Fibroblast of lung (primary cell): ENCODE data around the gene LILRB5. TPM values are rescaled to one million over a fixed set of nuclear protein-coding genes. Genes with fewer than 3 reads are reported as not detected.
"Not testable (repeated sequence)": the region's sequence is repeated elsewhere in the genome, so short reads cannot be mapped to it uniquely, and the experiment has no call there.

ENCODE experiments used
- DNase-seq, 2 donors: peaks; one replicate each; pipeline versions ENCODE4 v3.0.0 to v3.0.0-alpha.2; 2010; ENCODE audit warnings: low read depth in 2 of 2
- H2AFZ ChIP-seq: 2 replicates; pipeline ENCODE4 v1.5.1; 2012; ENCODE audit warnings: low read length, control low read depth, inconsistent platforms
- H3K27ac ChIP-seq: 2 replicates; pipeline ENCODE4 v1.5.1; 2011; ENCODE audit warnings: low read length, control low read depth; ENCODE audit not compliant: insufficient read depth
- H3K27me3 ChIP-seq: 2 replicates; pipeline ENCODE4 v1.5.1; 2011; ENCODE audit warnings: mild to moderate bottlenecking, low read length; ENCODE audit not compliant: control insufficient read depth, insufficient read depth
- H3K36me3 ChIP-seq: 2 replicates; pipeline ENCODE4 v1.5.1; 2011; ENCODE audit warnings: low read length; ENCODE audit not compliant: control insufficient read depth, insufficient read depth
- H3K4me1 ChIP-seq: 2 replicates; pipeline ENCODE4 v1.5.1; 2011; ENCODE audit warnings: low read length; ENCODE audit not compliant: control insufficient read depth, insufficient read depth; ENCODE audit errors: extremely low read depth
- H3K4me2 ChIP-seq: 2 replicates; pipeline ENCODE4 v1.5.1; 2011; ENCODE audit warnings: low read length, control low read depth; ENCODE audit not compliant: insufficient read depth; ENCODE audit errors: extremely low read depth
- H3K4me3 ChIP-seq, 4 experiments: fragments of 200-600 bp in 1 of 4; sonication (generic) in 1 of 4; replicated peaks in 1 of 4; 2 replicates each; pipeline ENCODE4 v1.5.1; 2011 to 2016; ENCODE audit warnings: low read length in 4 of 4, low read depth in 3 of 4, mild to moderate bottlenecking in 3 of 4, control low read depth in 2 of 4, inconsistent platforms in 1 of 4, mixed read lengths in 1 of 4; ENCODE audit not compliant: insufficient read depth in 1 of 4; ENCODE audit errors: control extremely low read depth in 1 of 4
- H3K79me2 ChIP-seq: 2 replicates; pipeline ENCODE4 v1.5.1; 2012; ENCODE audit warnings: mild to moderate bottlenecking, low read length, inconsistent platforms; ENCODE audit not compliant: control insufficient read depth, insufficient read depth
- H3K9ac ChIP-seq: 2 replicates; pipeline ENCODE4 v1.5.1; 2011; ENCODE audit warnings: mild to moderate bottlenecking, low read length, control low read depth; ENCODE audit not compliant: insufficient read depth
- H3K9me3 ChIP-seq: 2 replicates; pipeline ENCODE4 v1.5.1; 2012; ENCODE audit warnings: low read depth, low read length; ENCODE audit not compliant: control insufficient read depth, insufficient read depth
- H4K20me1 ChIP-seq: 2 replicates; pipeline ENCODE4 v1.5.1; 2011; ENCODE audit warnings: low read length; ENCODE audit not compliant: control insufficient read depth, insufficient read depth; ENCODE audit errors: extremely low read depth
- EZH2 ChIP-seq: IDR thresholded peaks from 2 replicates; pipeline ENCODE4 v1.5.1; 2012; ENCODE audit warnings: low read length, control low read depth, mild to moderate bottlenecking; ENCODE audit errors: missing control alignments
- polyA plus RNA-seq, 2 donors: library from polyadenylated mRNA; depleted of rRNA in 1 of 2; stranded (reverse) in 1 of 2; unstranded in 1 of 2; fragments of >200 nt; gene quantifications; 2 replicates each; pipeline ENCODE4 v1.2.1, GENCODE V29; 2011 to 2012; ENCODE audit warnings: missing spikeins in 1 of 2
- total RNA-seq: library from RNA; depleted of rRNA; stranded (reverse); fragments of >200 nt; gene quantifications from 2 replicates; pipeline ENCODE4 v1.2.1, GENCODE V29; 2014
- TF ChIP-seq, protein P1 (sequence below), 2 donors: IDR thresholded peaks in 1 of 2; conservative IDR thresholded peaks in 1 of 2; 1 replicate in 1 of 2; 2 replicates in 1 of 2; pipeline ENCODE4 v1.5.1; 2011 to 2012; ENCODE audit warnings: low read length in 2 of 2, control low read depth in 1 of 2, inconsistent platforms in 1 of 2, low read depth in 1 of 2, mild to moderate bottlenecking in 1 of 2

Gene LILRB5
- total and polyA plus RNA-seq, 2 donors (not counting 1 experiment from before 2014, with no cell fraction given): not detected

DNA sequence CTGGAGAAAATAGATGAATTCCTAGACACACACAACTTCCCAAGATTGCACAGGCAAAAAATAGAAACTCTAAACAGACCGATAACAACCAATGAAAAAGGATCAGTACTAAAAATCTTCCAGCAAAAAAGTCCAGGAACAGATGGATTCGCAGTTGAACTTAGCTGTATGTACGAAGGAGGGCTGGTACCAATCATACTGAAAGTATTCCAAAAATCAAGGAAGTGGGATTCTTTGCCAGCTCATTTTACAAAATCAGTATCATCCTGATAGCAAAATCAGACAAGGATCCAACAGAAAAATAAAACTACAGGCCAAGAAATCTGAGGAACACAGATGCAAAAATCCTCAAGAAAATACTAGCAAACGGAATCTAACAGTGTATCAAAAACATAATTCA is 30.4 kb upstream of the LILRB5 start:
- no peak overlapping the region for H3K4me2 ChIP-seq
- H3K9me3 ChIP-seq: no peaks in the 10 kb centered on the region
- H3K9ac ChIP-seq: no peak overlapping the region

DNA sequence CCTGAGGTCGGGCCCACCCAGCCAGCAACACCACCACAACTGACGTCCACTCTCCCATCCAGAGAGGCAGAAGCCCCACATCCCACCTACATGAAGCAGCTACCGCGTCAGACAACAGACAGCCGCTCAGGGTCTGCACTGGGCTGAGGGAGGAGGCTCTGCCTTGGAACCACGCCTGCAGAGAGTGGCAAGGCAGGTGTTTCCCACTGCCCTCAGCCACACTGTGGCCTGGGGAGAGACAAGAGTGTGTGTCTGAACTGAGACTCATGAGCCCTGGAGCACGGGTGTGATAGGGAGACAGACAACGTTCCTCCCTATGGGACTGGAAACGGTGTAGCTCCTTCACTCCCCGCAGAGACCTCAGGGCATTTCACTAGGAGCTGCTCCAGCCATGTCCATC is 29.2 kb upstream of the LILRB5 start:
- not testable (repeated sequence) for H4K20me1 ChIP-seq, H3K79me2 ChIP-seq, H3K4me2 ChIP-seq, H3K9me3 ChIP-seq, H3K9ac ChIP-seq, H3K4me3 ChIP-seq, H3K27me3 ChIP-seq, H3K36me3 ChIP-seq, DNase-seq, H3K27ac ChIP-seq, H3K4me1 ChIP-seq, H2AFZ ChIP-seq

More for the DNA sequence above, 30.4 kb upstream of the LILRB5 start:
- peak; percentile 6 to 9 for DNase-seq
- Histone ChIP-seq H2AFZ (no peak overlapping the region), H3K27ac (no peak overlapping the region), H3K4me1 (peaks cover 2% of the 10 kb centered on the region), H4K20me1 (no peaks in the 10 kb centered on the region), H3K36me3 (no peaks in the 10 kb centered on the region), H3K27me3 (no peaks in the 10 kb centered on the region), H3K79me2 (no peaks in the 10 kb centered on the region), H3K4me3 (no peak overlapping the region)
- no peak for TF ChIP-seq EZH2
- TF ChIP-seq, protein P1, sequence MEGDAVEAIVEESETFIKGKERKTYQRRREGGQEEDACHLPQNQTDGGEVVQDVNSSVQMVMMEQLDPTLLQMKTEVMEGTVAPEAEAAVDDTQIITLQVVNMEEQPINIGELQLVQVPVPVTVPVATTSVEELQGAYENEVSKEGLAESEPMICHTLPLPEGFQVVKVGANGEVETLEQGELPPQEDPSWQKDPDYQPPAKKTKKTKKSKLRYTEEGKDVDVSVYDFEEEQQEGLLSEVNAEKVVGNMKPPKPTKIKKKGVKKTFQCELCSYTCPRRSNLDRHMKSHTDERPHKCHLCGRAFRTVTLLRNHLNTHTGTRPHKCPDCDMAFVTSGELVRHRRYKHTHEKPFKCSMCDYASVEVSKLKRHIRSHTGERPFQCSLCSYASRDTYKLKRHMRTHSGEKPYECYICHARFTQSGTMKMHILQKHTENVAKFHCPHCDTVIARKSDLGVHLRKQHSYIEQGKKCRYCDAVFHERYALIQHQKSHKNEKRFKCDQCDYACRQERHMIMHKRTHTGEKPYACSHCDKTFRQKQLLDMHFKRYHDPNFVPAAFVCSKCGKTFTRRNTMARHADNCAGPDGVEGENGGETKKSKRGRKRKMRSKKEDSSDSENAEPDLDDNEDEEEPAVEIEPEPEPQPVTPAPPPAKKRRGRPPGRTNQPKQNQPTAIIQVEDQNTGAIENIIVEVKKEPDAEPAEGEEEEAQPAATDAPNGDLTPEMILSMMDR (conservative IDR thresholded peaks at IDR 0.05 in 1 of 2, IDR thresholded peaks at IDR 0.05 in 1 of 2; ENCODE audit: low read depth in 1 of 2, low read length in 2 of 2): no peak

DNA sequence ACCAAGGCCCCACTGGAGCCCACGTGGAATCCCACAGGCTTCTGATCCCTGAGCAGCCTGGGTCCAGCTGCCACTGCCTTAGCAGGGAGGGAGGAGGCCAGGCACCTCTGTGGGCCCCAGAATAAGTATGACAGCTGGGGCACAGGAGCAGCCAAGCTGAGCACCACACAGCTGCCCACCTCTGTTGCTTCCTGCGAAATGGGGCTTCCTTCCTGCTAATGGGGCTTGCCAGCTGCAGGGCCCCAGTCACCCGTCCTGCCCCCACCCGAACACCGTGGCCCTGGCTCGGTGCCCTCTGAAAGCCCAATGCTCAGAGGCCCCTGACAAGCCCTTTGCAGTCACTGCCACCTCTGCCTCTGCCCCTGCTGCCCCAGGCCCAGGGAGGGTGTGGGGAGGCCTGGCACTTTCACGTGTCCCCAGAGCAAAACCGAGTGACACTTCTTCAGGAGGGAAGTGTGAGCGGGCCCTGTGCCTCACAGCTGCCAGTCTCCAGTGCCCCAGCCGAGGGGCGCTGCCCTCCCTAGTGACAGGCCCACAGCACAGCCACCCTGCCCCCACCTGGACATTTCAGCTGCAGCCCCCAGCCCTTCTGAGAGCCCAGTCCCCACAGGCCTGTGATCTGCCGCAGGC is 28.5 kb upstream of the LILRB5 start:
- not testable (repeated sequence) for H3K9me3 ChIP-seq, H3K36me3 ChIP-seq, H4K20me1 ChIP-seq, H3K9ac ChIP-seq, H3K4me3 ChIP-seq, DNase-seq, H3K27ac ChIP-seq, H3K79me2 ChIP-seq, H3K4me2 ChIP-seq, H3K27me3 ChIP-seq, H3K4me1 ChIP-seq, H2AFZ ChIP-seq

- Histone ChIP-seq H3K27ac (no peak overlapping the region), H3K79me2 (no peaks in the 10 kb centered on the region), H3K36me3 (no peaks in the 10 kb centered on the region), H4K20me1 (no peaks in the 10 kb centered on the region), H3K9ac (no peak overlapping the region), H3K4me3 (no peak overlapping the region), H2AFZ (no peak overlapping the region), H3K4me2 (no peak overlapping the region), H3K27me3 (no peaks in the 10 kb centered on the region), H3K4me1 (peaks cover 1% of the 10 kb centered on the region), H3K9me3 (no peaks in the 10 kb centered on the region)
- DNase-seq: no peak
- TF ChIP-seq EZH2: no peak
- TF ChIP-seq, protein P1 (conservative IDR thresholded peaks at IDR 0.05 in 1 of 2, IDR thresholded peaks at IDR 0.05 in 1 of 2; ENCODE audit: low read depth in 1 of 2, low read length in 2 of 2): no peak
Observed at GRCh38 chr19:54282686-54283470, 25.8 kb upstream of the LILRB5 start.

GRCh38 chr19:54281729-54282075 is 24.6 kb upstream of the LILRB5 start:
- not testable (repeated sequence) for H2AFZ ChIP-seq, DNase-seq, H3K9ac ChIP-seq, H4K20me1 ChIP-seq, H3K9me3 ChIP-seq, H3K79me2 ChIP-seq, H3K4me1 ChIP-seq, H3K4me3 ChIP-seq, H3K27ac ChIP-seq, H3K4me2 ChIP-seq, H3K27me3 ChIP-seq, H3K36me3 ChIP-seq
